Small intestine (tissue), 7 donors: ENCODE measurements around the gene DENND4B. TPM values are rescaled to one million over a fixed set of nuclear protein-coding genes. Genes with fewer than 3 reads are reported as not detected.
"Not testable (repeated sequence)": the region's sequence is repeated elsewhere in the genome, so short reads cannot be mapped to it uniquely, and the experiment has no call there.

Experiments used
- DNase-seq, 2 donors: peaks; one replicate each; pipeline versions ENCODE4 v3.0.0 to v3.0.0-alpha.2; 2013
- FAIRE-seq: peaks from 2 replicates; lab custom pipeline; 2012; peaks lifted over from hg19 to GRCh38; lab: Jason Lieb, UNC
- H3K27ac ChIP-seq, 3 donors: one replicate each; pipeline ENCODE4 v1.5.1; 2013; ENCODE audit warnings: low read length in 2 of 3, mild to moderate bottlenecking in 2 of 3, control low read depth in 1 of 3, inconsistent platforms in 1 of 3, low read depth in 1 of 3, moderate library complexity in 1 of 3
- H3K27me3 ChIP-seq, 3 donors: one replicate each; pipeline ENCODE4 v1.6.1; 2013; ENCODE audit warnings: low read length in 3 of 3, inconsistent platforms in 1 of 3; ENCODE audit not compliant: control insufficient read depth in 3 of 3, insufficient read depth in 3 of 3
- H3K36me3 ChIP-seq, 3 donors: one replicate each; pipeline ENCODE4 v1.6.1; 2013; ENCODE audit warnings: low read length in 3 of 3, inconsistent platforms in 1 of 3, low read depth in 1 of 3, mild to moderate bottlenecking in 1 of 3, moderate library complexity in 1 of 3; ENCODE audit not compliant: control insufficient read depth in 3 of 3, insufficient read depth in 2 of 3
- H3K4me1 ChIP-seq, 3 donors: one replicate each; pipeline ENCODE4 v1.6.1; 2013; ENCODE audit warnings: low read length in 2 of 3, inconsistent platforms in 1 of 3, low read depth in 1 of 3, mild to moderate bottlenecking in 1 of 3, moderate library complexity in 1 of 3; ENCODE audit not compliant: control insufficient read depth in 3 of 3, insufficient read depth in 2 of 3
- H3K4me3 ChIP-seq, 3 donors: one replicate each; pipeline ENCODE4 v1.5.1; 2013; ENCODE audit warnings: low read length in 3 of 3, control low read depth in 1 of 3, inconsistent platforms in 1 of 3, low read depth in 1 of 3, mild to moderate bottlenecking in 1 of 3, moderate library complexity in 1 of 3
- H3K9me3 ChIP-seq, 2 donors: one replicate each; pipeline ENCODE4 v1.6.1; 2013; ENCODE audit warnings: low read depth in 1 of 2, low read length in 1 of 2; ENCODE audit not compliant: control insufficient read depth in 2 of 2, insufficient read depth in 1 of 2
- WGBS, 3 donors: extraction: QIAGEN DNeasy Blood & Tissue Kit; methylation state at CpG; one replicate each; pipeline ENCODE4 v1.1.7; 2013; 5-methylcytosine and 5-hydroxymethylcytosine counted together
- polyA plus RNA-seq, 4 donors: library from polyadenylated mRNA; stranded (reverse) in 3 of 4; unstranded in 1 of 4; fragments of 200-250 nt in 3 of 4; fragments of 120-200 nt in 1 of 4; gene quantifications; one replicate each; pipeline versions ENCODE4 v1.2.1 to v1.2.3, GENCODE V29; 2013
- donor health status: healthy with polysubstance abuse.
- donor health status: control.
- donor health status: control.
- donor health status: Bipolar disorder and iron deficiency.
- donor health status: healthy.

The DENND4B gene
- polyA plus RNA-seq, 4 donors = 18.9 to 35.6 (median 20.3) TPM

DNA sequence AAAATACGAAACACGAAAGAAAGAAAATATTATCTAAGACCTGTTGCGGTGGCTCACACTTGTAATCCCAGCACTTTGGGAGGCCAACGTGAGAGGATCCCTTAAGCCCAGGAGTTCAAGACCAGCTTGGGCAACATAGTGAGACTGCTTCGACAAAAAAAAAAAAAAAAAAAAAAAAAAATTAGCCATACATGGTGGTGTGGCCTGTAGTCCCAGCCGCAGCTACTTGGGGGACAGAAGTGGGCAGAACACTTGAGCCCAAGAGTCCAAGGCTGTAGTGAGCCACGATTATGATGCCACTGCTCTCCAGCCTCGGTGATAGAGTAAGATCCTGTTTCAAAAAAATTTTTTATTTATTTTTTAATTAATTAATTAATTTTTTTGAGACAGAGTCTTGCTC, 41.1 kb upstream of the DENND4B start:
- WGBS, 3 donors = 85 to 93% (median 86%) methylated on average over 7 to 8 of the region's 8 CpGs
- DNase-seq = no peak

DNA sequence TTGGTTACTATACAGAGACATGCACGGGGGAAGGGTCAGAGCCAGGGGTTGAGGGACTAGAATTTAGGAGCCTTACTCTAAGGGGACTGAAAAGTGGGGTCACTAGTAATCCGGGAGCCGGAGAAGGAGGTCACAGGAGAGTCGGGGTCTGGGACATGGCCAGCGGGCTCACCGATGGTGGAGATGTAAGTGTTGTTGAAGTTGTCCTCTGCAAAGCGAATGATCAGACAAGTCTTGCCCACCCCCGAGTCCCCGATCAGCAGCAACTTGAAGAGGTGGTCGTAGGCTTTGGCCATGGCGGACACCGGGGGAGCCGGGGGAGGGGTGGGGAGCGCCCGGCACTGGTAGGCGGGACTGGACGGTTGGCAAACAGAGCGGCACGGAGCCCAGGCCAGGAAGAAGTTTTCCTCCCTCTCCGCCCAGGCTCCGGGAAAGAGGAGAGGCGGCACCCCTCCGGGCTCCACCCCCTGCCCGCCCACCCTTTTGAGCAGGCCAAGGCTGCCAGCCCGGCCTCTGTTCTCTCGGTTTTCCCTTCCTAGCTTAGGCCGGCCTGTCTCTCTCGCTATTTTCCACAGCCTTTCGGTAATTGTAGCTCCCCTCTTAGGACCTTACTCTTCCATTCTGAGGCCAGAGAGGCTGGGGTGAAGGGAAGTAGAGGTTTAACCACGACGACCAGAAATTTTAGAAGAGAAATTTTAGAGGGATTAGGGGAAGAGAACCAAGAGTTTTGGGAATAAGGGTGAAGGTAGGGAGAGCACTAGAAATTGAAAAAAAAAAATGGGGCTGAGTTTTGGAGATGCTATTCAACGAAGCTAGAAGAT, 39.6 kb upstream of the DENND4B start, which contains the start of gene RAB13:
TSS of gene RAB13 (minus strand) at position 399 of the 821 bp plus-strand sequence. CDS start at position 296, 103 bp downstream.
- Histone ChIP-seq H3K36me3 (peaks cover 0 to 12% (median 0%) of the 10 kb centered on the region in 3 donors), H3K27me3 (no peaks in the 10 kb centered on the region), H3K4me3 (peak within 1 kb of the TSS; percentile 19 to 63 (median 58)), H3K27ac (peak within 1 kb of the TSS in 2 of 3 donors; percentile 90), H3K4me1 (peaks cover 0 to 11% (median 0%) of the 10 kb centered on the region in 3 donors), H3K9me3 (no peaks in the 10 kb centered on the region)
- DNase-seq (peak; percentile 87 to 88), FAIRE-seq (no peak)
- WGBS, 3 donors = 2 to 13% (median 6%) methylated on average over 26 to 32 of the region's 32 CpGs

More for the DNA sequence above, 41.1 kb upstream of the DENND4B start:
- no peaks in the 10 kb centered on the region for H3K27me3 ChIP-seq
- no peak for FAIRE-seq
- no peaks in the 10 kb centered on the region for H3K9me3 ChIP-seq
- no peak overlapping the region for H3K4me3 ChIP-seq
- peaks cover 0 to 21% (median 2%) of the 10 kb centered on the region in 3 donors for H3K4me1 ChIP-seq
- H3K27ac ChIP-seq = no peak overlapping the region
- peaks cover 0 to 9% (median 0%) of the 10 kb centered on the region in 3 donors for H3K36me3 ChIP-seq

DNA sequence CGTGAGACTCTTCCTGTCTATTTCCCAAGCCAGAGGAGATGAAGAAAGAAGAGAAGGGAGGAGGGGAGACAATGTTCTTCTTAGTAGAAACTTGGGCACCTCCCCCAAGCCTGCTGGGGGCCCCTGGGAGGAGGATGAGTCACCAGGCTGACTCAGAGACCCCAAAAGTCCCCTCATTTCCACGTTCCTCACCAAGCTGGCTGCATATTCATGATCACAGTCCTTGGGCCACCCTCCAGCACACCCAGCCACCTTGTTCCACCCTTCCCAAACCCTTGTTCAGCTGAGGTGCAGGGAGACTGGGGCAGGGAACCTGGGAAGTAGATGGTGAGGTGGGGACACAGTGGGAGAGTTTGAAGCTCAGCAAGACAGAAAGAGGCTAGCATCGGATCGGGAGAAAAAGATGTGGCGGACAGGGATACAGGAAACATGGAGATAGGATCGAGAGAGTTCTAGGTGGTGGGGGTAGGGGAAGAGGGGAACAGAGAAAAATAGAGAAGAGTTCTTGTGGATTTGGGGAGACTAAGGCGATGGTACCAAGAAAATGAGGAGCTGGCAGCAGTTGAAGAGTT, 38.9 kb upstream of the DENND4B start:
- peak in 1 of 2 donors; percentile 38 for DNase-seq

DNA sequence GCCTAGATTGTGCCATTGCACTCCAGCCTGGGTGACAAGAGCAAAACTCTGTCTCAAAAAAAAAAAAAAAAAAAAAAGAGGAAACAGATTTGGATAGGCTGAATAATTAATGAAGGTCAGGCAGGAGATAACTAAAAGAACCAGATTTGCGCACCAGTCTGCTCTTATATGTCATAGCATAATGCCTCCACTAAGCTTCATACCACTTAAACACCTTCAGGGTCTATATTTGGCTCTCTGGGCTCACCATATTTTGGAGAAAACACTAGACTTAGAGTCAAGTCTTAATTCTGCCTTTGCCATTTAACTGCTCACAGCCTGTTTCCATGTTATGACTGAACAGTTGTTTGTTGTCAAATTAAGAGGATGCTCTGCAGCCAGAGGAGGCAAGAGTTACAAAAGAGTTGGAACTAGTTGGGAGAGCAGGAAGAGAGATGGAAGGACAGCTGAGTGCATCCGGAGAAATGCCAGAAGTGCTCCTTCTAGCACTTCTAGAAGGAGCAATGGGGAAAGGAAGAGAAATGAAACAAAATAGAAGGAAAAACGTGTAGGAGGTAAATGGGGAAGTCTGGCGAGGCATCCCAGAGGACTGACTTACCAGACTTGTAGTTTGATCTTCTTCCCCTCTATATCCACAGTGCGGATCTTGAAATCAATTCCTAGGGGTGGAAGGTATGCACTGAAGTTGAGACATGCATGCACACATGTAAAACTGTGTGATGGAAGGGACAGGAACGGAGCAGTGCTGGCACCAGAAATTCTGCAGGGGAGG, 37.8 kb upstream of the DENND4B start:
- peak overlapping the region in 1 of 3 donors; percentile 38 for H3K27ac ChIP-seq
- 56 to 86% (median 80%) methylated on average over 6 of the region's 6 CpGs for WGBS, 3 donors
- H3K4me3 ChIP-seq = no peak overlapping the region
- H3K9me3 ChIP-seq = no peaks in the 10 kb centered on the region
- no peaks in the 10 kb centered on the region for H3K27me3 ChIP-seq
- H3K36me3 ChIP-seq = peaks cover 0 to 16% (median 0%) of the 10 kb centered on the region in 3 donors
- peaks cover 0 to 11% (median 0%) of the 10 kb centered on the region in 3 donors for H3K4me1 ChIP-seq
- FAIRE-seq (no peak), DNase-seq (no peak)

More for the DNA sequence above, 38.9 kb upstream of the DENND4B start:
- Histone ChIP-seq H3K4me3 (peak overlapping the region; percentile 19 to 63 (median 58)), H3K27me3 (no peaks in the 10 kb centered on the region), H3K36me3 (peaks cover 0 to 13% (median 0%) of the 10 kb centered on the region in 3 donors), H3K4me1 (peaks cover 0 to 11% (median 0%) of the 10 kb centered on the region in 3 donors), H3K27ac (peak overlapping the region in 2 of 3 donors; percentile 84 to 90), H3K9me3 (no peaks in the 10 kb centered on the region)
- no peak for FAIRE-seq
- WGBS, 3 donors = 11 to 25% (median 19%) methylated on average over 7 of the region's 7 CpGs

DNA sequence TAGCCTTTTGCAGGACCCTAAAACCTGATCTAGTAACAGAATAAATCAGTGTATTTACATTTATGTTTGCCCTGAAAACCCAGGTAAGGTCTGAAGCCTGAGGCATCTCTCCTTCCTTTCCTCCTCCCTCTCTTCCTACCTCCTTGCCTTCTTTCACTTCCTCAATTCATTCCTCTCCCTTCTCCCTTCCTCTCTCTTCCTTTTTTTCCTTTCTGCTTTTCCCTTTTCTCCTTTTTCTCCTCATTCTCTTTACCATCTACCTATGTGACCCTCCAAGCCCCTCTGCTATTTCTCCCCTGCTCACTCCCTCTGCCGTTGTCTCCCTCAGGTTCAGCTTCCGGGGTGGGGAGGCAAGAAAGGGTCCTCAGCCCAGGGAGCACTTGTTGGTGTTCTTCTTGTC, 35.2 kb upstream of the DENND4B start:
- not testable (repeated sequence) for DNase-seq, FAIRE-seq
- 89 to 98% (median 92%) methylated on average over 2 of the region's 2 CpGs for WGBS, 3 donors

DNA sequence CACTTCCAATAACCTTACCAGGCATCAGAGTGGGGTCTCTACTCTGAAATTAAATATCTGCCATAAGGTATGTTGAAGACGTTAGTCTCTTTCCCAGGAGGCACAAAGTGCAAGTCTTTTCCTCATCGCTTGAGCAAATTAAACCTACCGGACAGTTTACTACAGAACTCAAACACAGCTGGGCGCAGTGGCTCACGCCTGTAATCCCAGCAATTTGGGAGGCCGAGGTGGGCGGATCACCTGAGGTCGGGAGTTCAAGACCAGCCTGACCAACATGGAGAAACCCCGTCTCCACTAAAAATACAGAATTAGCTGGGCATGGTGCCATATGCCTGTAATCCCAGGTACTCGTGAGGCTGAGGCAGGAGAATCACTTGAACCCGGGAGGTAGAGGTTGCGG, 32.6 kb upstream of the DENND4B start:
- WGBS, 3 donors = 91 to 93% (median 92%) methylated on average over 12 of the region's 12 CpGs
- not testable (repeated sequence) for FAIRE-seq, H3K4me1 ChIP-seq, H3K4me3 ChIP-seq, H3K27ac ChIP-seq, H3K27me3 ChIP-seq, DNase-seq, H3K9me3 ChIP-seq
- peaks cover 2 to 37% (median 8%) of the 10 kb centered on the region in 3 donors for H3K36me3 ChIP-seq

More for the DNA sequence above, 35.2 kb upstream of the DENND4B start:
- not testable (repeated sequence) for H3K4me3 ChIP-seq, H3K27ac ChIP-seq, H3K9me3 ChIP-seq, H3K27me3 ChIP-seq
- Histone ChIP-seq H3K4me1 (peaks cover 0 to 11% (median 0%) of the 10 kb centered on the region in 3 donors), H3K36me3 (peaks cover 0 to 18% (median 0%) of the 10 kb centered on the region in 3 donors)

DNA sequence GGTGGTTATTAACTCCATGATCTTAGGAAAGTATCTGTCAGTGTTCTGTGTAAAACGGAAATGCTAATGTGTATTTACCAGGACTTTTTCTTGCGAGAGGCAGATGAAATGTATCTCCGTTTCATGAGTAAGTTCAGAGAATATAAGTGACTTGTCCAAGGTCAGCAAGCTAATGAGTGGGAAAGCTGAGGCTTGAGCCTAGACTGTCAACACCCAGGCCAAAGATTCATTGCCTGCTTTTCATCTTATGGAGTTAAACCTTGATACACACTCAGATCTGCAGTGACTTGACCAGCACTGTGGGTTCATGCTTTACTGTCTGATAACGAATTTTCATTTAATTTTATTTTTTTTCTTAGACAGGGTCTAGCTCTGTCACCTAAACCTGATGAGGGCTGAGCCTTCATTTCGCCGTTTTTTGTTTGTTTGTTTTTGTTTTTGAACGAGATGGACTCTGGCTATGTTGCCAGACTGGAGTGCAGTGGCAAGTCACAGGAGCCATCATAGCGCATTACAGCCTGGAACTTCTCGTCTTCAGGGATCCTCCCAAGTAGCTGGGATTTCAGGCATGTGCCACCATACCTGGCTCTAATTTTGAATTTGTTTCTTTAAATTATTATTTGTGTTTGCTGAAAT, 31.9 kb upstream of the DENND4B start:
- H3K27ac ChIP-seq = peak overlapping the region in 1 of 3 donors; percentile 77
- no peaks in the 10 kb centered on the region for H3K27me3 ChIP-seq
- 43 to 55% (median 45%) methylated on average over 9 of the region's 9 CpGs for WGBS, 3 donors
- FAIRE-seq (no peak), DNase-seq (no peak)
- peak overlapping the region in 1 of 3 donors; percentile 93 for H3K4me3 ChIP-seq
- peaks cover 7 to 43% (median 12%) of the 10 kb centered on the region in 3 donors for H3K36me3 ChIP-seq
- no peaks in the 10 kb centered on the region for H3K9me3 ChIP-seq
- H3K4me1 ChIP-seq = peaks cover 0 to 8% (median 0%) of the 10 kb centered on the region in 3 donors
